HG03457 (cell line): ENCODE results near the gene LRRC7.
"Not testable (repeated sequence)": the region's sequence is repeated elsewhere in the genome, so short reads cannot be mapped to it uniquely, and the experiment has no call there.

Experiments
- ATAC-seq: cut with Tn5 transposase; IDR thresholded peaks from one replicate; pipeline ENCODE4 v1.9.1; 2021; ENCODE audit warnings: moderate number of reproducible peaks; ENCODE audit not compliant: unreplicated experiment

The LRRC7 gene

DNA sequence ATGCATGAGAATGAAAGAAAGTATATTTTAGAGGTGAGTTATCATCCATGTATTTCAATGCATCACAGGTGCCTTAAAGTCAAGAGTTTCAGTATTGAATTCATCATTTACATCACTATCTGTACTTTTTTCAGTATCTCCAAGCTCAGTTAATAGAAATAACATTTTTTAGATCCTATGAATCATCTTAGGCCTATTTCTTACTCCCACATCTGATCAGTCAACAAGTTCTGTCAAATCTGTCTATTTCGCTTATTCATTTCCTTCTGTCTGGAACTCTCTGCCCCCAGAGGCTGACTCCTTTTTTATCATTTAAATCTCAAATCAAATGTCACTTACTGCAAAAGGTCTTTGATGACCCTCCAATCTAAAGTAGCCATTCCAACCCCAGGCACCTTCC is 295.2 kb downstream of the LRRC7 start:
- ATAC-seq, result no peak

DNA sequence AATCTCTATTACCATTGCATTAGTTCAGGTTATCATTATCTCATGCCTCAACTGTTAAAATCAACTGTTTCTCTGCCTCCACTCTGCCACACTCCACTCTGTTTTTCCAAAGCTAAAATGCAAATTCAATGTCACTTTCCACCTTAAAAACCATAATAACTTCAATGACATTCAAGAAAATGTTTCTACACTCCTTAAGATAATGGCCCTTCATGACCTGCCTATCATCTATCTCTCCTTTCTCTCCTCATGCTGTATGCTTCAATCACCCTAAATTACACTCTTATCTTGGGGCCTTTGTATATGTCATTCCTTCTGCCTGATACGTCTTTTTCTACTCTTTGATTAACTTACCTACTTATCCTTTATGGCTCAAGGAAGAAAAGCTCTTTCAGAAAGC is 296.0 kb downstream of the LRRC7 start:
- ATAC-seq, result no peak

- no peak for ATAC-seq
These were observed 303.7 kb downstream of the LRRC7 start for GRCh38 chr1:69871412-69871811.

DNA sequence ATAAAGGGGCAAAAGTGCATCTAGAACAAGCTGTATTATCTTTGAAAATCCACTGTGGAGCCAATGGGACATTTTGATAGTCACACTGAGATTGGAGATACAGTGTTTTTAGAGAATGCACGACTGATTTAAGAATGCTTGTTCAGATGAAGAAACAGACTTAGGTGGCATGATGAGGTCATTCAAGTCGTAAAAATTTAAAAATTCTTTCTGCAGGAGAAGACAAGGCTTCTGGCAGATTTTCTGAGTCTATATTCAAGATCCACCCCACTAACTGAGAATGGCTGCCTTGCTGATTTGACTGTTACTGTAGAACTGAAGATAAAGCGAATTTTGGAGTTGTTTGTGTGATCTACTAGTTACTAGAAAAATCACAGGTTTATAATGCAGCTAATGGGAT is 310.6 kb downstream of the LRRC7 start:
- no peak for ATAC-seq

GRCh38 chr1:69888016-69888415 is 320.3 kb downstream of the LRRC7 start:
- not testable (repeated sequence) for ATAC-seq

DNA sequence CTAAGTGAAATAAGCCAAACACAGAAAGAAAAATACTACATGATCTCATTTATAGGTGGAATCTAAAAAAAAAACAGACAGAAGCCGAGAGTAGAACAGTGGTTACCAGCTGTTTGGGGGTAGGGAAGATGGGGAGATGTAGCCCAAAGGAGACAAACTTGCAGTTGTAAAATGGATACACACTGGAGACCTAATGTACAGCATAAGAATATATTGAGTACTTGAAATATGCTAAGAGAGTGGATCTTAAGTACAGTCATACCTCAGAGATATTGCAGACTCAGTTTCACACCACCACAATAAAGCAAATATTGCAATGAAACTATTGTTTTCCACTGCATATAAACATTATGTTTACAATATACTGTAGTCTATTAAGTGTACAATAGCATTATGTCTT is 320.9 kb downstream of the LRRC7 start:
- ATAC-seq, result no peak

DNA sequence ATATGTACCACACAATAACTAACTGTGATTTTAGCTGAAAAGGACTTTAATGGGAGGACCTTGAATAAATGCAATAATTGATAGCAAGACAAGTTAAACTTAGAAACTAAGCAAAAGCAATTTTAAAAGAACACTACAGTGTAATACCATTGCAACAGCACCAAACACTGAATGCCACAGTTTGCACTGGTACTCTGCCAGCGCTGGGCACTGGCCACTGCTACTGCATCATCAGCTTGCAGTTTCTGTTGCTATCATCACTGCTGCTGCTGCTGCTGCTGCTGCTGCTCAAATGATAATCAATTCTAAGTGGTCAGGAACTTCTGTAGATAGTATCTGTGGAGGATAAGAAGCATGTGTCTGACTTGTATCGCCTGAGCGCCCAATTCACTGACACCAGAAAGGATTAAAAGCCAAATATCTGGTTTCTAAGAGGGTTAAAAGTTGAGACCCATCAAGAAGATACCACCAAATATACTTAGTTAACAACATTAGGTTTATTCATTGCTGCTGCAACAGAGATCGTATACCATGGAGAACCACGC is 330.8 kb downstream of the LRRC7 start:
- no peak for ATAC-seq

DNA sequence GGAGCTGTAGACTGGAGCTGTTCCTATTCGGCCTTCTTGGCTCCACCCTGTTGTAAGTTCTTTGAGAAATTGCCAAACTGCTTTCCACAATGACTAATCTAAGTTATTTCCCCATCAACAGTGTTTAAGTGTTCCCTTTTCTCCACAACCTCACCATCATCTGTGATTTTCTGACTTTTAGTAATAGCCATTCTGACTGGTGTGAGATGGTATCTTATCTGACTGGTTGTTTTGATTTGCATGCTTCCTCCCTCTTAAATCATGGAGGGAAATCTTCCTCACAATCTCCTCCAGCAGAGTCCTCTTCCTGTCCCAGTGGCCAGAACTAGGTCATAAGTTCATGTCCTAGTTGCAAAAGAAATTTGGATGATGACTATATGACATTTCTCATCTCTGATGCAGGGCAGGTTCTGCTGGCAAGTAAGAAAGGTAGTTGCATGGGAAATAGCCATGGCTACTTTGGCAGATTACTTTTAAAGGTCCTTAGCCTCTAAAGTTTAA is 343.6 kb downstream of the LRRC7 start:
- no peak for ATAC-seq

DNA sequence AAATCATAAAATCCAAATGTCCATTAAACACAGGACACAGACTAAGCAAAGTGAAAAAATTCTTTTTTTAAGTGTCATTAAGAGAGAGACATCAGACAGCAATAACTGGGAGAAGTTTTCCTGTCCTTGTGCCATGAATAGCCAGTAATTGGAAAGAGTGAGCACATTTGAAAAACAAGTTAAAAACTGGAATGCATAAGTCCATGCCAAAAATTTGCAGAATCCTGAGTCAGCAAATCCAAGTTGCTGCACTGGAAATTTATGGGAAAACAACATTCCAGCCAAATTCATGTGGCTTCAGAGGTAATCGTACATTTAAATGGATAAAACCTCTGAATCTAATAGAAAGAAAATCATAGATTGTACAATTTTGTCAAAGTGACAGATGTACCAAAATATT is 346.3 kb downstream of the LRRC7 start:
- no peak for ATAC-seq

GRCh38 chr1:69914976-69915765 is 347.4 kb downstream of the LRRC7 start:
- no peak for ATAC-seq

DNA sequence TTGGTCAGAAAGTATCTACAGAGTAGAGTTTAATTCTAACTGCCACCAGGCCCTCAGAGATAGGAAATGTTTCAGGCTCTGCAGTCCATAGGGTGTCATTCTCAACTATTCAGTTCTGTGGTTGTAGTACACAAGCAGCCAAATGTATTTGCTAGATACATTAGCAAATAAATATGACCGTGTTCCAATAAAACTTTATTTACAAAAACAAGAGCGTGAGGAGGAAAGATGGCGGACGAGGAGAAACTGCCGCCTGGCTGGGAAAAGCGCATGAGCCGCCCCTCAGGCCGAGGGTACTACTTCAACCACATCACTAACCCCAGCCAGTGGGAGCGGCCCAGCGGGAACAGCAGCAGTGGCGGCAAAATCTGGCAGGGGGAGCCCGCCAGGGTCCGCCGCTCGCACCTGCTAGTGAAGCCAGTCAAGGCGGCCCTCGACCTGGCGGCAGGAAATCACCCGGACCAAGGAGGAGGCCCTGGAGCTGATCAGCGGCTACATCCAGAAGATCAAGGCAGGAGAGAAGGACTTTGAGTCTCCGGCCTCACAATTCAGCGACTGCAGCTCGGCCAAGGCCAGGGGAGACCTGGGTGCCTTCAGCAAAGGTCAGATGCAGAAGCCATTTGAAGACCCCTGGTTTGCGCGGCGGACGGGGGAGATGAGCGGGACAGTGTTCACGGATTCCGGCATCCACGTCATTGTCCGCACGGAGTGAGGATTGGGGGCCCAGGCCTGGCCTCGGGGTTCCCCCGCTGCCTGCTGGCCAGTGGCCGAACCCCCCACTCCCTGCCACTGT is 351.6 kb downstream of the LRRC7 start:
- no peak for ATAC-seq

- no peak for ATAC-seq
These were observed 352.2 kb downstream of the LRRC7 start for GRCh38 chr1:69919922-69920273.

DNA sequence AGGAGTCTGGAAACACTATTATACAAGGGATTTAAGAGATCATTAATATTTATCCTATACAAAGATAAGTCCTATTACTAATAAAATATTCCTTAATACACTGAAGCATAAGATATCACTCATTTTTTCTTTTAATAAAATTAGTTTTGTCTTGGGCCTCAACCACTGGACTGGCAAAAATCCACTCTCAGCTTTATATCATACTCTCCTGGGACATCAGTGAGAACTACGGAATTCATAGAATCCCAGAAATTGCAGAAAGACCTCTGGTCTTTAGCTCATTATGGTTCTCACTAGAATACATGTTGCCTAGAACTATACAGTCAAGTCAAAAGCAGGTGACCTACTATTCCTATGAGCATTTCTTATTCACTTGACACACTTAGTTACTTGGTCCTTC is 352.7 kb downstream of the LRRC7 start:
- no peak for ATAC-seq

DNA sequence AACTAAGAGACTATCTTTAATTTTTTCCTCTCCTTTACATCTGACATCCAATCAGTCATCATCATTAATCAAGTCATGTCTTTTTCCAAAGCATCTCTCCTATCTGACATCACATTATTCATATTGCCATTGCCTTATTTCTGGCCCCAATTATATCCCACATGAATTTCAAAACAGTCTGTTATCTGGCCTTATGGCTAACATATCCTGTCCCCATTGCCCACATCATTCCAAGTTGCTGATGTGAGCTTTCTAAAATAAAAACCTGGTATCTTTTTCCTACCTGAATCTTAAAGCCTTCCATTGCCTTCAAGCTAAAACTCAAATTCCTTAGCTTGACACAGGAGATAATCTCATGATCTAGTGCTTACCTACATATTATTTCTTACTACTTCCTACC is 353.8 kb downstream of the LRRC7 start:
- no peak for ATAC-seq

DNA sequence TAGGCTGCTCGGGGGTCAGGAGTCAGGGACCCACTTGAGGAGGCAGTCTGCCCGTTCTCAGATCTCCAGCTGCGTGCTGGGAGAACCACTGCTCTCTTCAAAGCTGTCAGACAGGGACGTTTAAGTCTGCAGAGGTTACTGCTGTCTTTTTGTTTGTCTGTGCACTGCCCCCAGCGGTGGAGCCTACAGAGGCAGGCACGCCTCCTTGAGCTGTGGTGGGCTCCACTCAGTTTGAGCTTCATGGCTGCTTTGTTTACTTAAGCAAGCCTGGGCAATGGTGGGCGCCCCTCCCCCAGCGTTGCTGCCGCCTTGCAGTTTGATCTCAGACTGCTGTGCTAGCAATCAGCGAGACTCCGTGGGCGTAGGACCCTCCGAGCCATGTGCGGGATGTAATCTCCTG is 360.5 kb downstream of the LRRC7 start:
- ATAC-seq, result not testable (repeated sequence)

GRCh38 chr1:69929308-69930057 is 361.8 kb downstream of the LRRC7 start:
- ATAC-seq, result no peak

GRCh38 chr1:69930396-69930795 is 362.7 kb downstream of the LRRC7 start:
- ATAC-seq, result no peak

- ATAC-seq, result no peak
These were observed 365.0 kb downstream of the LRRC7 start for GRCh38 chr1:69932760-69933159.

DNA sequence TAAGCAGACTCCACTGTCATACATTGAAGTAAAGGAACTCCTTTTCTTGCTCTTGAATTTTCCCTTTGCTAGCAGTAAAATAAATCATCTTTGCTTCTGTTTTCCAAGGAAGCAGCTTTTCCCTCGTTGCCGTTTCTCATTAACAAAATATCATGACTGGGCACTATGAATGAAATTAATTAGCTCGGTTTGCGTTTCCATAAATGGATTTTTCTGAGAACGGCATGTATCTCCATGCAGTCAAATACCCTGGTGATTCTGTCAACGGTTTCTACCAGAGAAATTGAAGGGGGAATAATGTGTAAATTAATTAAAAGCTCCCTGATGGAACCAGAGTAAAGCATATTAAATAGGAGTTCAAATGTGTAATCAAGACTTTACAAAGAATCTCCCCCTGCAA is 372.5 kb downstream of the LRRC7 start:
- ATAC-seq, result no peak

DNA sequence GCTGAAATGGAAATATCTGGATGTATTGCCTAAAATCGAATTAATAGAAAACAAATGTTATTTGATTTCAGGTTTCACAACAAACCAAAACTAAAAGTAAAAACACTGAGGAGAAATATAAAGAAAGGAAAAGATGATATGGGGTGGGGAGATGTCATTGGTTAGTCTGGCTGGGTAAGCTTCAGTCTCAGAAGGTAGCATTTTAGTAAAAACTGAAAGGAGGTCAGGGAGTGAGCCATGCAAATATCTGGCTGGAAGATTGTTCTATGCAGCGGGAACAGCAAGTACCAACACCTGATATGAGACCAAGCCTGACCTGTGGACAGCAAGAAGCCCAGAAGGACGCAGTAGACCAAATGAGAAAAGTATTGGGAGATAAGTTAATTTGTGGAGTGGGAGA is 373.1 kb downstream of the LRRC7 start:
- no peak for ATAC-seq

DNA sequence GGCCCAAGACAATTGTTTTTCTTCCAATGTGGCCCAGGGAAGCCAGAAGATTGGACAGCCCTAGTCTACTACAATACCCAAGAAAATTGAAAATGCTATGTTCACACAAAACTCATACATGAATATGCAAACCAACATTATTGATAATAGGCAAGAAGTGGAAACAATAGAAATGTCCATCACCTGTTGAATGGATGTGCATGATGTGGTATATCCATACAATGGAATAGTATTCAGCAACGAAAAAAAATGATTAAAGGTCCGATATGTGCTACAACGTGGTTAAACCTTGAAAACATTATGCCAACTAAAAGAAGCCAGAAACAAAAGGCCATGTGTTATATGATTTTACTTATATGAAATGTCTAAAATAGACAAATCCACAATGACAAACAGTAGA is 375.3 kb downstream of the LRRC7 start:
- ATAC-seq, result no peak
